Skeletal muscle satellite cell (primary cell): ENCODE results near the gene FANCC.

Experiments used
- H3K27me3 ChIP-seq: 2 replicates; pipeline ENCODE4 v1.7.0; 2013; ENCODE audit warnings: low read length; ENCODE audit not compliant: control insufficient read depth, insufficient read depth
- H3K36me3 ChIP-seq: 2 replicates; pipeline ENCODE4 v1.7.0; 2013; ENCODE audit warnings: mild to moderate bottlenecking, control low read depth, low read length; ENCODE audit not compliant: insufficient read depth
- H3K4me1 ChIP-seq: 2 replicates; pipeline ENCODE4 v1.7.0; 2013; ENCODE audit warnings: low read length; ENCODE audit not compliant: control insufficient read depth, insufficient read depth
- H3K4me2 ChIP-seq: 2 replicates; pipeline ENCODE4 v1.7.0; 2013; ENCODE audit warnings: mild to moderate bottlenecking, low read length
- H3K4me3 ChIP-seq: 2 replicates; pipeline ENCODE4 v1.7.0; 2013; ENCODE audit warnings: low read length
- H3K9ac ChIP-seq: 2 replicates; pipeline ENCODE4 v1.7.0; 2013; ENCODE audit warnings: mild to moderate bottlenecking, low read depth, low read length, moderate library complexity
- H3K9me3 ChIP-seq: replicated peaks from 2 replicates; pipeline ENCODE4 v1.7.0; 2013; ENCODE audit warnings: mild to moderate bottlenecking, control low read depth, low read length

FANCC gene

DNA sequence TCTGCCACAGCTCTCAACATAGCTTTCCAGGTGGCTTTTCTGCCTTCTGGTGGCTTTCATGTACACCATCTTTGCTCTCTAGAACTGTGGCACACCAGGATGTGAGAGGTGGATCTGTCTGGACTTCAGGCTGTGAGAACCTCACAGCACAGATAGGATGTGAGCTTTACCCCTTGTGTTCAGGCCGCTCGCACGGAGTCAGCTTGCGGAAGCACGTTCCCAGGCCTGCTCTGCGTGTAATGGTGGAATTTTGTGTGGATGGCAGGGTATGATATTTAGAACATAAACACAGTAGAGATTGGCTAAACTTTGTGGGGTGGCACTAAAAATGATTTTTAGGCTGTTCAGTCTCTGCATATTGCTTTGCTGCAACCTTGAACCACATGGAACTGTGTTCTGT, 250.5 kb downstream of the FANCC start:
- peaks cover 61% of the 10 kb centered on the region for H3K4me1 ChIP-seq
- no peak overlapping the region for H3K9ac ChIP-seq
- H3K36me3 ChIP-seq = peaks cover 95% of the 10 kb centered on the region

DNA sequence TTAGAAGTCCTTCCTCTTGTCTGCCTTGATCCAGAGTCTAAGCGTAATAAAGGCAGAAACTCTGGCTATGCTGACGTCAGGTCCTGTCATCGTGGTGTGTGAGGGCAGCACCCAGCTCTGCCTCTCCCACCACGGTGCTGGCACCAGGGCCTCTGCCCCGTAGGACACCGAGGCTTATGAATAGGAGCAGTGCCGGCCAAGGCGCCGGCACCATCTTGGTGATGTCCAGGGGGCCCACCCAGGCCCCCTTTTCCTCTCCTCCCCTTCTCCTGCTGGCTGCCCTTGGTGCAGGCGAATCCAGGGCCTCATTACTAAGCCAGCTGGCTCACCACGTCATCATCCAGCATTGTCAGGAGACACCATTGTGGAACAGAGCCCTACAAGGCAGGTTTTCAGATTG, 252.3 kb downstream of the FANCC start:
- peaks cover 90% of the 10 kb centered on the region for H3K36me3 ChIP-seq

More for the DNA sequence above, 250.5 kb downstream of the FANCC start:
- H3K9me3 ChIP-seq = no peaks in the 10 kb centered on the region
- H3K27me3 ChIP-seq = no peaks in the 10 kb centered on the region
- no peak overlapping the region for H3K4me3 ChIP-seq
- H3K4me2 ChIP-seq = no peak overlapping the region

DNA sequence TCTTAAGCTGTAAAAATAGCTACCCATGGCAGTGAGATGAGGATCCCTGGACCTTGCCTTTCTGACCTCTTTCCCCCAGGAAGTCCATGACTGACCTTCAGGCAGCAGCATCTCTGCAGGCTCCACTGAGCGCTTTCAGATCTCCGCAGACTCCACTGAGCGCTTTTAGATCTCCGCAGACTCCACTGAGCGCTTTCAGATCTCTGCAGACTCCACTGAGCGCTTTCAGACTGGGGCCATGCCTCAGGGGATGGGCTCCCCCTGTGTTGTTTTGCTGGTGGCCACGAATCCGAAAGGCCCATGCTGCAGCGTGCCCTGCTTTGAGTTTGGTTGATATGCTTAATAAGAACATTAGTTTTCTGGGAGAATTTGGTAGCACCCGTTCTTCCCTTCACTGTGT, 254.2 kb downstream of the FANCC start:
- Histone ChIP-seq H3K9me3 (no peaks in the 10 kb centered on the region), H3K27me3 (no peaks in the 10 kb centered on the region), H3K9ac (no peak overlapping the region), H3K4me3 (no peak overlapping the region), H3K4me1 (peaks cover 86% of the 10 kb centered on the region), H3K4me2 (no peak overlapping the region), H3K36me3 (peaks cover 76% of the 10 kb centered on the region)

More for the DNA sequence above, 252.3 kb downstream of the FANCC start:
- Histone ChIP-seq H3K4me1 (peaks cover 72% of the 10 kb centered on the region), H3K4me2 (peak overlapping the region; percentile 10), H3K27me3 (no peaks in the 10 kb centered on the region), H3K9me3 (no peaks in the 10 kb centered on the region), H3K9ac (peak overlapping the region; percentile 18), H3K4me3 (no peak overlapping the region)

DNA sequence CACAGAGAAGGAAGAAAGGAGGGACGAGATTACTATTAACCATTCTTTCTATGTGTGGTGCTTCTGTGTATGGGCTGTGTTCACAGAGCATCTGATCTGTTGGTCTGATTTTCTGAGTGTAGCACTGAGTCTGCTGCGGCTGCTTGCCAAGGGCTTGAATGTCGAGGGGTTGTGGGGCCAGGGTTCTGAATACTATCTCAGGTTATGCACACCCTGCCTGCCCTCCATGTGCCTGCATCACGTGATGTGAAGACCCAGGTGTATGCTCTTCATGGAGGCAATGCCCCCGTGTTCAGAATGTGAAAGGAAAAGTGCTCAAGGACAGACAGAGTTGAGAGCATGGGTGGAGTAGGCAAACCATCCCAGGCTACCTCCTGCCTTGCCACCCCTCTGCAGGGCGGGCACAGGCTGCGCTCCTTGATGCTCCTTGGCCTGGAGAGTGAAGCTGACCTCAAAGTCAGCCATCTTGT, 254.9 kb downstream of the FANCC start:
- Histone ChIP-seq H3K9me3 (no peaks in the 10 kb centered on the region), H3K27me3 (no peaks in the 10 kb centered on the region), H3K4me2 (no peak overlapping the region), H3K4me1 (peaks cover 87% of the 10 kb centered on the region), H3K9ac (no peak overlapping the region), H3K36me3 (peaks cover 72% of the 10 kb centered on the region), H3K4me3 (no peak overlapping the region)

DNA sequence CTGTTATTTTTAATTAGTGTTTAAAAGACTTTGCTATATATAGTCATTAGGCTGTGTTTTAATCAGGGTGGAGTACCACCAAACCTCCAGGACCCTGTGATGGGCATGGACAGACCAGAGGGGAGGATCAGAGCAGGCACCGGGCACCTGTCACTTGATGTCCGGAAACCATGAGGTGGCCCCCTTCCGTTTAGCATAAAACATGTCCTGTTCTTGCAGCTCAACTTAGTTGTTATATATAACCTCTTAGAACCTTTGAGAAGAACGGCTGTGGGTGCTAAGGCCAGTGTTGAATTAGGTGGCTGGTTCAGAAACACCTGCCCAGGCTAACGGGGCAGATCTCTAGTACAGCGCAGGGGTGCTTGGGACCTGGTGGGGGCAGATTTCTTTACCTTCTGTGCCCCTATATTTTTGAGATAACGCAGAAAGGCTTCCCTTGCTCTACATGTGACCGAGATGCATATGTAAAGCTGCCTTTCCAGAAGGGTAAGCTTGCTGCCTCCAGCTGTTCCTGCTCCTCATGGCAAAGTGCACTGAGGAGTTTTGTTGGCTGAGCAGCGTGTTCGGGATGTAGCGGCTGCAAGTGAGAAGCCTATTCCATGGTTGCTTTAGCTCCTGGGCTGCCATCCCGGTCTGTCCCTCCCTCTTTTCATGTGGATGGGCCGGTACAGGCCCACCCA, 255.5 kb downstream of the FANCC start:
- Histone ChIP-seq H3K4me1 (peaks cover 87% of the 10 kb centered on the region), H3K4me2 (no peak overlapping the region), H3K36me3 (peaks cover 66% of the 10 kb centered on the region), H3K27me3 (no peaks in the 10 kb centered on the region), H3K9me3 (no peaks in the 10 kb centered on the region), H3K4me3 (no peak overlapping the region), H3K9ac (no peak overlapping the region)

DNA sequence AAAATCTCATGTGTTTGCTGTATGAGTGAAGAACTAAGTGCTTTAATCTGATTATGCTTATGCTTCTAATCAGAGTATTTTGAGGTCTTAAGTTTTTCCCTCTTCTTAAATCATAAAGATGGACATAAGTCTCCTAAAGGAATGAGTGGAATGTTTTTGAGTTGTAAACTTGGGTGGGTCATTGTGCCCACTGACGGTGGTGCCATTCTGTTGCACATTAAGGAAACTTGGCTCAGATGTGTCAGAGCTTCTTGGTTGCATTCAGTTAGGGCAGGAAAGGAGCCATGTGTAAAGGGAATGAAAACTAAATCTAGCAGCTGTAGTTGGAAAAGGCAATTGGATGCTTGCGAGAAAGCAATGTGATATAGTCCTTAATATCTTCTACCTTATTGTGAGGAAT, 256.6 kb downstream of the FANCC start:
- Histone ChIP-seq H3K9ac (no peak overlapping the region), H3K9me3 (no peaks in the 10 kb centered on the region), H3K4me1 (peaks cover 87% of the 10 kb centered on the region), H3K4me2 (no peak overlapping the region), H3K36me3 (peaks cover 60% of the 10 kb centered on the region), H3K4me3 (no peak overlapping the region), H3K27me3 (no peaks in the 10 kb centered on the region)

DNA sequence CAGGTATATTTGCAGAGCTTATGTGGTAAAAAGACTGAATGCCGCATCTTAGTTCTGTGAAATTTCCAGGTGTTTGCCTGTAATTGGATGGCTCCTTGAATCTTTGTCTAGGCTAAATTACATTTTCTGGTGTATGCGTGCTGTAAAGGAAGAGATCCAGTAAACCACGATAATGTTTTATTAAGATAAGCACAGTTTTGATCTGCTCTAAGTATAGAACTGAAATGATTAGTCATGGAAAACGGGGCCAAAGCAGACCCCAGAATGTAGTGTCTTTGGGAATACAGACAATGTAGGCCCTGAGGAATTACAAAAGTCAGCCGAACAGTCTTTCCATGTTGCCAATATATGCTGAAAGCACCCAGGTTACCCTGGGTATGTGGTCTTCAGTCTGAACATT, 257.3 kb downstream of the FANCC start:
- no peak overlapping the region for H3K4me2 ChIP-seq
- H3K4me3 ChIP-seq = no peak overlapping the region
- H3K4me1 ChIP-seq = peaks cover 87% of the 10 kb centered on the region
- no peaks in the 10 kb centered on the region for H3K9me3 ChIP-seq
- no peaks in the 10 kb centered on the region for H3K27me3 ChIP-seq
- H3K9ac ChIP-seq = no peak overlapping the region
- peaks cover 53% of the 10 kb centered on the region for H3K36me3 ChIP-seq

DNA sequence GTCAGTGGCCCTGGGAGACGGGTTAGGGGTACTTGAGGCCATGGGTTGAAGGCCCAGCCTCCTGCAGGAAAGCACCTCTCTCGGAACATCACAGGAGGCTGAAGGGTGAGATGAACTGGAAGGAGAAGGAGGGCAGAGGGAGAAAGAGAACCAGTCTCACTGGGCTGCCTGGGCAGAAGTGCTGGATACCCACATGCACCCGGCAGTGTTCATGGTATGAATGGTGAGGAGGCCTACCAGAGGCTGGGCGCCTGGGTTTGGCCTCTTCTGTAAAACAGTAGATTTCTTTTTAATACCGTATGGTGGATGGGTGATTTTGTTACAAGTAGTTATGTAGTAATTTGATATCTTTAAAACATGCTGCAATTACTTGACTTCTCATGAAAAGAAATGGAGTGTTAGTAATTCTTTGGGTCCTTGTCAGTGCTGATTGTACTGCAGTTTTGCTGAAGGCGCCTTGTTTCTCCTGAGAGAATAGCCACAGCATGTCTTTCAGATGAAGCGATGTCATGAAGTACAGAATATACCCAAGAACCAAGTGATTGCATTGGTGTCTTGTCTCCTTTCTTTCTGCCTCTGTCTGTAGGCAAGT, 258.6 kb downstream of the FANCC start:
- Histone ChIP-seq H3K27me3 (no peaks in the 10 kb centered on the region), H3K4me2 (peak overlapping the region; percentile 85), H3K9ac (peak overlapping the region; percentile 78), H3K36me3 (peaks cover 46% of the 10 kb centered on the region), H3K4me1 (peaks cover 89% of the 10 kb centered on the region), H3K4me3 (peak overlapping the region; percentile 22), H3K9me3 (no peaks in the 10 kb centered on the region)

DNA sequence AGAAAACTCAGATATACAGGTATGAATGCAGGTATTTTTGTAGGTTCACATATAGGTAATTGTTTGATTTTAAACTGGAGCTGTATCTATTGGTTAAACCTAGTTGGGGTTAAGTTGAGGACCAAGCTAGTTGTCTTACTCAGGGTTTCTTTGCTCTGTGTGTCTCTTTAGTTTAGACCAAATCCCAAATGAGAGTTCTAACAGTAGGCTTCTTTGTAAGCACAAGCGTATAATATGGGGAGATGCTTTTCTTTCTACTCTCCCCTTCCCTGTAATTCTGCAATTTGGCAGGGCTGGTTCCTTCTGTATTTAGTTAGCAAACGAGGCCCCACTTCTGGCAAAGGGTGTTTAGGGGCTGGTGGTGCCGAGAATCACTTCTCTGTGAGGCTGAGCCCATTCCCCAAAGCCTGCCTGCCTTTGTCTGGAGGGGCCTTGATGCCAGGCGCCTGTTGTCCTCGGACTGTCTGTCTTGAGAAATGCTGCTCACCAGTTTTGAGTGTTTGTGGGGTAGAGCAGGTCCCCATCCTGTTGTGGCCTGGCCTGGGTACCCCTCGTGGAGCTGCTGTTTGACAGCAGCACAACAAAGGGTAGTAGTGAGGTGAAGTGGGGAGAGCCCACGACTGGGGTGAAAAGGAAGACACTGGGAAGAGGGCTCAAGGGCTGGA, 259.3 kb downstream of the FANCC start:
- Histone ChIP-seq H3K27me3 (no peaks in the 10 kb centered on the region), H3K4me1 (peaks cover 92% of the 10 kb centered on the region), H3K4me3 (peak overlapping the region; percentile 22), H3K9me3 (no peaks in the 10 kb centered on the region), H3K4me2 (peak overlapping the region; percentile 85), H3K36me3 (peaks cover 46% of the 10 kb centered on the region), H3K9ac (peak overlapping the region; percentile 78)

DNA sequence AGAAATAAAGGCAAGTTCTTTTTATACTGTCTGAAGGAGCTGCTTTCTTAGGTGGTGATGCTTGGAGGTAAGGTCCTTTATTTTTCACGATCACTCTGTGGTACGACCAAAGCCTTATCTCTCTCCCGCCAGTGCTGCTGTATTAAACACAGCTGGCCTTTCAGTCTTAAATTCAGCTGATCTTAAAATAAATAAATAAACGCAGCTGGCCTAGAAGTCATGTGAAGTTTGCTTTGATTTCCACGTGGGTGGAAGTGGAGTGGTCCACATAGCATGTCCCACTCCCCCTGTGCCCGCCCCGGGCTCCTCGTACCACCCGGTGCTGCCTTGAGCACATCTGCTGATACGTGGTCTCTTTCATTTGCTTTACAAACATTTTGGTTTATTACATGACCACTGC, 260.4 kb downstream of the FANCC start:
- peaks cover 89% of the 10 kb centered on the region for H3K4me1 ChIP-seq
- H3K9me3 ChIP-seq = no peaks in the 10 kb centered on the region
- H3K9ac ChIP-seq = peak overlapping the region; percentile 78

DNA sequence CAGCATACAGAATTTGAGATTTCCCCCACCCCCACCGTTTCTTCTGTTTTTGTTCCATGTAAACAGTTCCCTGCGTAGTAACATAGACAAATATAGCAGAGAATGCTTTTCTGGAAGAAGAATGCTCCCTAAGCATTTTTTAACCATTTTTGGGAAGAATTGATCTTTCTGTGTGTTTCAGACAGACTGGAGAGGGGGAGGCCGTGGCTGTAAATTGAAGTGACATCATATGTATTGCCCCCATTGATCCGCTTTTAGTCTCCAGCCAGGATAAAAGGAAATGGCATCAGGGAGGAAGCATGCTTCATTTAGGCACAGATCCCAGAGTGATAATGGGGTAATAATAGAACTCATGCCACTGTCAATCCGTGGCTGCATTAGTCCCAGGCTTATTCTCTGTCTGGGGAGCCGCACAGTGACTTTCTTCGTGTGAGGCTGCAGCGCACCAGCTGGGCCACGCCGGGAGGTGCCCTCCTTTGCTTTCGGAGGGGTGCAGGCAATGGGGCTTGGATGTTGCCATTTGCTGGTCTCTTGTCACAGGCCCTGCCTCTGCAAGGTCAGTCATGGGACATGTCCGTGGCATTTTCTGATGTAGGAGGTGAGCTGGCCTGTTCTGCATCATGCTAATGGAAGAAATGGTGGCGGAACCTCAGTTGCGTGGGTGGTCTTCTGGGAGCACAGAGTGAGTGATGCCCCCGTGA, 261.5 kb downstream of the FANCC start:
- no peaks in the 10 kb centered on the region for H3K9me3 ChIP-seq
- H3K4me1 ChIP-seq = peaks cover 82% of the 10 kb centered on the region
- H3K36me3 ChIP-seq = peaks cover 31% of the 10 kb centered on the region
- peak overlapping the region; percentile 78 for H3K9ac ChIP-seq
- H3K4me2 ChIP-seq = peak overlapping the region; percentile 85
- no peaks in the 10 kb centered on the region for H3K27me3 ChIP-seq
- H3K4me3 ChIP-seq = peak overlapping the region; percentile 55

More for the DNA sequence above, 260.4 kb downstream of the FANCC start:
- no peaks in the 10 kb centered on the region for H3K27me3 ChIP-seq
- H3K36me3 ChIP-seq = peaks cover 39% of the 10 kb centered on the region
- peak overlapping the region; percentile 85 for H3K4me2 ChIP-seq
- peak overlapping the region; percentile 55 for H3K4me3 ChIP-seq
